CD4-positive, alpha-beta T cell treated with Interleukin-15 for 4 hours (primary cell): ENCODE data around the gene MAP3K13.
"Not testable (repeated sequence)": the region's sequence is repeated elsewhere in the genome, so short reads cannot be mapped to it uniquely, and the experiment has no call there.

Experiments
- DNase-seq: peaks from one replicate; pipeline ENCODE4 v3.0.0-alpha.2; 2020; ENCODE audit warnings: low spot score

The MAP3K13 gene

DNA sequence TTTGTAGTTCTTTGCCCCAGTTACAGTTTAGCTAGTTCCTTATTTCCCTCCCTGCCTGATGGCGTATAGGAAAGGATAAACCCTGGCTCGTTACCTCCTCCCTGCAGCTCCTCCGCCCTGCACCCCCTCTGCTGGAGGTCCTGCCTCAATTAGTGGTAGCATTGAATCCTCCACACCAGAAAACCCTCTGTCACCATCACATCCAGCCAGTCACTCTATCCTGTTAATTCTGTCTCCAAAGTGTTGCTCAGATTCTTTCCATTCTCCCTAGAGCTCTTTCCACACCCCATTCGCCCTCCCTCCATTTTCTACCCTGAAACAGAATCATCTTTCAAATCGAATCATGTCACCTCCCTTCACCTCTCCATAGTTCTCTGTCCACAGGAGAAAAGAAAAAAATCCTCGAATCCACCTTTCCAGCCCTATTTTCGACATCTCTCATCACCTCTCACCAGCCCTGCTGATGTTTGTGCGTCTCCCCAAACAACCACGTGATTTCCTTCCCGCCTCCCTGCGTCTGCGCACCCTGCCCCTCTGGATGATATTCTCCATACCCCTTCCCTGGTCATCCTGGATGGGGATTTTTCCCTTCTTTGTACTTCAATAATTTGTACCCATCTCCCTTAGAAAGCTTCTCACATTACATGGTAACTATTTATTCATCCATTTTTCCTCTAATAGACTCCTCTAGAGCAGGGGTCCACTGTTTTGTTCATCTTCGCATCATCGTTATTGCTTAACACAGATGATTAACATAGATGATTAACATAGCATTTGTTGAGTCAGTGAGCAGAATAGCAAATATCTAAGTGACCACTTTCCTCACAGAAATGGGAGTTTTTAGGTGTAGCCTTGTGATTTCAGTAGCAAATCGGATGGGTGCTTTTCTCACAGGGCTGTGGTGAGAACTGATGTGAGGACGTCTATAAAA, 37.1 kb downstream of the MAP3K13 start:
- no peak for DNase-seq

DNA sequence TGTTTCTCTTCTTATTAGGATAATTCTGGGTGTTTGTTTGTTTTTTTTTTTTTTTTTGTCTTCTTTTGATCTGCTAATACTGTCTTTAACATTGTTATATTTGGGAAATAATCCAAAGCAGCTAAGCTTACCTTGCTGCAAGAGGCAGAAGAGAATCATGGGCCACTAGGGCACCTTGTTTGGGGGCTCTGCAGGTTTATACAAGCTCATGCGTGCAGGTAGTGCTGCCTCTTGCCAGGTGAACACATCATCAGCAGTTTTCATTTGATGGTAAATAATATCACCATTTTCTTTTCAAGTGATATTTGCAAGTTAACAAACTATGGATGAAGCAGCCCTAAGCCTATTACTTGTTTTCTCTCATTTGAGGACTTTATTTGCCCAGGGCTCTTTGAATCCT, 37.9 kb downstream of the MAP3K13 start:
- no peak for DNase-seq

DNA sequence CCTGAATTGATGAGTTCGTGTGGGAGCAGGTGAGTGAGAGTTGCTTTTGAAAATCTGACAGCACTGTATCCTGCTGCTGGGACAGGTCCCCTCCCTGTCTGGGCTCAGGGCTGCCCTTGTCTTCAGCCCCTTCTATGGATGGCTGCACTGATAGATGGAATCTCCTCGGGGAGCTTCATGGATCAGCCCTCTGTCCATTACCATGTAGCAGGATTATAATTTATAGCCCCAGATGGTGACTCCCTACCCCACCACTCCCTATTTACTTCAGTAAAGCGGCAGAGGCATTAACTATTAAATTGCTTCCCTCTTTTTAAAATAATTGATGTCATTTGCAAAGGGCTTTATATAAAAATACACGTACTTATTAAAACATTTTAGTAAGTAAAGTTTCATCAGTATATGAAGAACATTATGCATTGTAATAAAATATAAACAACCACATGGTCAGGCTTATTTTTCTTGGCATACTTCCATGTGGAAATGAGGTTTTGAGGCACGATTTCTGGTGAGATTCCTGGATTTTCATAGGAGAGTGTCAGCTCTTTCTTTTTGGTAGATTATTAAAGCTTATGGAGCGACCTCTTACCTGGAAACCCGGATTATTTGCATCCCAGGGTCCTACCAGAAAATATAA, 38.5 kb downstream of the MAP3K13 start:
- no peak for DNase-seq

DNA sequence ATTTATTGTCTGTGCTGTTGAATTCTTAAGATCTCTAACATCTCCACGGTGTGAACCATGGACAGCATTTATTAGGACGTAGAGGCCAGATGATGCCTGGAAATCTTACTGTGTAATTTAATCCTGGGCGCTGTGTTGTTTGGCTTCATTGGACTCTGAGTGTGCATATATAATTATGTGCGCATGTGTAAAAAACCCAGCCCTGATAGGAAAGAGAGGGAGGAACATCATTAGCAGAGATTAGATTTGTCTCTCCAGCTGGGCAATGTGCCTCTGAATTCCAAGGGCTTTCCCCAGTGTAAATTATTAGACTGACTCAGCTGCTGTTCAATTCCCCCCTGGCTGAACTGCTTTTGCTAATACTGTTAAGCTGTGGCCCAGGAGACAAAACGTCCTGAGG, 39.6 kb downstream of the MAP3K13 start:
- DNase-seq: no peak

DNA sequence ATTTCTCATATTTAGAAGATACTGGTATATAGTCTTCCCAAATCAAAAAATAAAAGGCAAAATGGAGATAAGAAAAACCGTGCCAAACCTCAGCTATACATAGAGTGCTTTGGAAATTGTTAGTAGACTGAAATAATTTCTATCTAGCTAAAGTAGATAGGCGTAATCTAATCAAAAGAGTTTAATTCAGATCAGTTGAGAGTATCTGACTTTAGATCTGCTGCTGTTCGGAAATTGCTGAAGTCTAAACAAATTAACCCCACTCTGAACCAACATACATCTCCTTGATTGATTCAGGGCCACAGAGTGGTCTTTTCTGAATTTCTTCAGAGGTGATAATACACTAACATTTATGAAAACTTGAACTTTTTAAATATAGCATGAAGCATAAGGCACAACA, 40.1 kb downstream of the MAP3K13 start:
- no peak for DNase-seq

DNA sequence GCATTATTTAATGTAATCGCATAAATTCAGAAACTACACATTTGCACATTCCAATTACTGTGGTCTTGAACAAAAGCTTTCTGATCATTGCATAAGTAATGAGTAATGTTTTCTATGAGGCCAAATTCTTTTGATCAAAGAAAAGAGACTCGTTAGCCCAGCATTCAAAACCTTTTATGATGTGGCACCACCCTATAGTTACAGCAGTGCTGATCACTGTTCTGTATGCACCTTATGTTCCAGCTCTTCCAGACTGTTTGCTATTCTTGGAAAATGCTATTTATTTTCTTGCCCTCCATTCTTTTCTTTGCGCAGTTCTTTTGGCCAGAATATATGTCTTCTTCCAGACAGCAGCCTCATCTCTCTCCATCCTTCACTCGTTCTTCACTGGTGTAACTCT, 42.3 kb downstream of the MAP3K13 start:
- DNase-seq: no peak

DNA sequence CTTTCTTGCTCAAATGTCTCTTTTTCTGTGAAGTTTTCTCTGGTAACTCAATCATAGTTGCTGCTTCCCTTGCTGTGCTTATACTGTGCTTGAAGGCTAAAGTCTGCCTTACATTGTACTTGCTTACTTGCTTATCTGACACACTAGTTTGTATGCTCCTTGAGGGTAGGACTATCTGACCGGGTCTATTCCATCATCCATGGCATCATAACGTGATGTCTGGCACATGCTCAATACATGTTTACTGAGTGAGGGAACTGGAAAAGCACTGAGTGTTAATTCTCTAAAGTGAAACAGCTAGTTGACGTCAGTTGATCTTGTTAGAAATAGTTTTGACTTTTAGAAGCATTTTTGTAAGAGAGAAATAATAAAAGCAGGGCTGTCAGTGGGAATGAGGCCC, 42.7 kb downstream of the MAP3K13 start:
- DNase-seq: no peak

DNA sequence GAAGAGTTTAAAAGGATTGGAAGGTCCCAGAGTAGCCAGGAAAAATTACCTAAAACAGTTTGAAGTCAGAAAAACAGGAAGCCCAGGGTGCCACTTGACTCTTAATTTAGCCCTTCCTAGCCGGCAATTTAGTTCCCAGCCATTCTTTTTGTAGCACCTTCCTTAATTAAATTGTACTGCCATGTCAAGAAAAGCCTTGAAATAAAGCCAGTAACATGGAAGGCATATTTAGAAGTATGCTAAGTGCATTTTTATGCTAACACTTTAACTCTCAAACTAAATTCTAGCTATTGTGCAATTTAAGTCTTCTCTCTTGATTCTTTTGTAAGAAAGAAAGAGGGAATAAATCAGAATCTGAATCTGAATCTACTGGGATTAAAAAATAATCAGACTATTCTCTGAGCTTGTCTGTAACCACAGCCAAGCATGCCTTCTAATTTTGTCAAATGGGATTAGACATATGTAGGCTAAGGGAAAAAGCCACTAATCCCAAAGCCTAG, 43.2 kb downstream of the MAP3K13 start:
- DNase-seq: no peak

DNA sequence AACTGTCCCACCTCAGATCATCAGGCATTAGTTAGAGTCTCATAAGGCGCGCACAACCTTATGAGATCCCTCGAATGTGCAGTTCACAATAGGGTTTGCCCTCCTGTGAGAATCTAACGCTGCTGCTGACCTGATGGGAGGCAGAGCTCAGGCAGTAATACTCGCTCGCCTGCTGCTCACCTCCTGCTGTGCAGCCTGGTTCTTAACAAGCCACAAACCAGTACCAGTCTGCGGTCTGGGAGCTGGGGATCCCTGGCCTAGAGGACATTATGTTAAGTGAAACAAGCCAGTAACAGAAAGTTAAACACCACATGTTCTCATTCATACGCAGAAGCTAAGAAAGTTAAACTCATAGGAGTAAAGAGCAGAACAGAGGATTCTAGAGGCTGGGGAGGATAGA, 47.0 kb downstream of the MAP3K13 start:
- no peak for DNase-seq

DNA sequence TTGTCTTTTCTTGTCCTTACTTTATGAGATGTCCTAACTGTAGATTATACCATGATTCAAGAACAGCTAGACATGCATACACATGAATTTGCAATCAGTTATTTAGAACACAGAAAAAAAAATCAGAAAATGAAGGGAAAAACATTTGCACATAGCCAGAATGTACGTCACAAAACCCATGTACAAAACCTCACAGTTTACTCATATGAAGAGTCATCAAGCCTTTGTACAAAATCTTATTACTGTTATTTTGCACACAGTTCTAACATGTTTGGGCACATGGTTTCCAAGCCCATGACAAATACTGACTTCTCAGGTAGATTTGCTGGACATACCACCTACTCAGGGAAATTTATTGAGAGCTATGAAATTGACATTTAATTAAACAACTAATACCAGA, 48.2 kb downstream of the MAP3K13 start:
- no peak for DNase-seq

DNA sequence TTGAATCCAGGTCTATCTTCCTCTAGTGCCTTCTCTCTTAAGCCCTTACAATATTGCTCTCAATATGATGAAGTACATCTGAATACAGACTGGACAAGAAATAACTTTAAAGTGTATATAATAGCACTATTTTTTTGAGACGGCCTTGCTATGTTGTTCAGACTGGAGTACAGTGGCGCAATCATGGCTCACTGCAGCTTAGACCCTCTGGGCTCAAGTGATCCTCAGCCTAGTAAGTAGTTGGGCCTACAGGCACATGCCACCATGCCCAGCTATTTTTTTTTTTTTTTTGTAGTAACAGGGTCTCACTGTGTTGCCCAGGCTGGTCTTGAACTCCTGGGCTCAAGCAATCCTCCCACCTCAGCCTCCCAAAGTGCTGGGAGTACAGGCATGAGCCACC, 53.6 kb downstream of the MAP3K13 start:
- no peak for DNase-seq

DNA sequence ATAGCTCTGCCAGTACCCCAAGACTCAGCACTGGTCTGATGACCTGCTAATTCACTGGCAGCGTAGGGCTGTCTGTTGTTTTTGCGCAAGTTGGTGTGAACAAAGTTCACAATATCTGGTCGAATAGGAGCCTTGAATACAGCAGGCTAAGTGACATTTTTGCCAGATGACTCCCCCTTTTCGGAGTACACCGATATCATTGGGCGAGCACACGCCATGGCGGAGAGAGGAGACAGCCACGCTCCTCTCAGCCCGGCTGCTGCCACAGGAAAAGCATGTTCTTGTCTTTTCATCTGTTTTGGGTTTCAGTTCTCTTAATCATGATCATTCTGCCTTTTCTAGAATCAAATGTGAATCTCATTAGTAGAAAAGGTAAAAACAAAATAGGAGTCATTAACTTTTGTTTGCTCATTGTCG, 55.6 kb downstream of the MAP3K13 start:
- DNase-seq: not testable (repeated sequence)

DNA sequence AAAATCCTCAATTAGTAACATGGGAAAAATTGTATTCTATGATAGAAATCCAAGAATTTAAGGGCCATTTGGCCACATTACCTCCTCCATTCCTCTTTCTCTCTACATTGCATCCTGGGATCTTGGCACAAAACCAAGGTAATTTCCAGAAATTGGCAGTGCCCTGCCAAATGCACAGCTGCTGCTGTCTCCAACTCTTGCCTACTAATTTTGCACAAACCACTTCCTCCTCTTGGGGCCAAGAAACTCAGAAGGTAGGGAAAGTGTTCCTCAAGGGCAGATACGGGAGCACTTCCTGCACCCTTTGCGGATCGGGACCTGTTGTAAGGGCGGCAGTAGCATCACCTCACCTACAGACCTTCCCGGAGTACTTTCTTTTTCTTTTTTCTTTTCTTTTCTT, 57.8 kb downstream of the MAP3K13 start:
- no peak for DNase-seq

DNA sequence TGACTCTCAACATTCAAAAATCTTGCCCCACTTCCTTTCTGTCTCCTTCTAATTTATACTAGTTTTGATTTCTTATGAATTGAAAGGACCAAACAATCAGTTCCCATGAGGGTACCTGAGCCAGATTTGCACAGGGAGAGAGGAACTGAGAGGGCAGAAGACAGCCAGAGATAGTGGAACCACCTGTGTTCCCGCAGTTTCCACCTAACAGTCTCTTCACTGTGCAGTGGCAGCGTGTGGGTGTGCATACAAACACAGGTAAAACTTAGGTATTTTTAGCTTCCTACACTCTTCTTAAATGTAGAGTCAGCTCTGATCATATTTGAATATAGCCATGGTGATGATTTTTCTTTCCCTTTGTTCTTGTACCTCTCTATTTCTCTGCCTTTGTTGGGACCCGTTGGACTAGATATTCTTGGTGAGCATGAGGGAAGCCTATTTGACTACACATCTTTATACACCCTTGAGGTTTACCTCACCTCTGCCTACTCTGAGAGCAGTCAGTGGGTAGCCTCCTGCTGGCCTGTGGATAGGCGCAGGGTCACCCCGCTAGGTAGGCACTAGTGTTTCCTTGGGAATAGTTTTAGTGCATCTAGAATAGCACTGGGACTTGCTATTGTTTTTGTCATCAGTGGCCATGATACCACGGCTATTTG, 58.8 kb downstream of the MAP3K13 start:
- DNase-seq: no peak

DNA sequence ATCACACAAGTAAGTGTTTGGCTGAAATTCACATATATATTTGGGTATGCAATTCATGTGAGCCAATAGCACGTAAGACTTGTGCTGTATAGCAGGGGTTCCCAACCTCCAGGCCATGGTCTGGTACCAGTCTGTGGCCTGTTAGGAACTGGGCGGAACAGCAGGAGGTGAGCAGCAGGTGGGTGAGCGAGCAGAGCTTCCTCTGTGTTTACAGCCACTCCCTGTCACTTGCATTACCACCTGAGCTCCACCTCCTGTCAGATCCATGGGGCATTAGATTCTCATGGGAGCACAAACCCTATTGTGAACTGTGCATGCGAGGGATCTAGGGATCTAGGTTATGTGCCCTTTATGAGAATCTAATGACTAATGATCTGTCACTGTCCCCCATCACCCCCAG, 59.7 kb downstream of the MAP3K13 start:
- no peak for DNase-seq

DNA sequence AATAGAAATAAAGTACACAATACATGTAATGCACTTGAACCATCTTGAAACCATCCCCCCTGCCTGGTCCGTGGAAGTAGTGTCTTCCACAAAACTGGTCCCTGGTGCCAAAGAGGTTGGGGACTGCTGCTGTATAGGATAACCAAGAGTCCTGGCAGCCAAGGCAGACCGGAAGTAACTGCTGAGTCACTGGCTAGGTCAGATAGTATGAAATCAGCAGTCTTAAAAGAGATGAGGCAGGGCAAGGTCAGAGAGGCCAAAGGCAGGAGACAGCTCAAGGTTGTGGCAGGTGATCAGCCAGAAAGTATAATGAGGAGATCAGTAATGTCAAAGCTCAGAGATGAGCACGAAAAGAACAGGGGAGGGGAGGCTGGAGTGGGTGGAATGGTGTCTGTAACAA, 60.2 kb downstream of the MAP3K13 start:
- DNase-seq: no peak

DNA sequence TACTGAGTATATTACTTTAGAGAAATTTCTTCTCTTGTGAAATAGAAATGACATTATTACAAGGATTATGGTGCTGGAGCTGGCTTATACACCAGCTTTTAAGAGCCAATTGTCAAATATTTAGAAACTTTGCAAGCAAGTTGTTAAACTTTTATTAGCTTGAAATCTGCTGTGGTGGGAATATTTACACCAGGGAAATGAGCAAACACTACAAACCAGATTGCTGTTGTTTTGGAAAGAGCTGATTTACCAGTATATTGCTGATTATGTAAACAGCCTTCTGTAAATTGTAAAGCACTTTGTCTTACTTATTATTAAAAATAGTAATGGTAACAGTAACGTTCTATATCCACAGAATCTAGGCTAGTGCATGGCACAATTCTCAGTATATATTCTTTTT, 61.5 kb downstream of the MAP3K13 start:
- DNase-seq: no peak

DNA sequence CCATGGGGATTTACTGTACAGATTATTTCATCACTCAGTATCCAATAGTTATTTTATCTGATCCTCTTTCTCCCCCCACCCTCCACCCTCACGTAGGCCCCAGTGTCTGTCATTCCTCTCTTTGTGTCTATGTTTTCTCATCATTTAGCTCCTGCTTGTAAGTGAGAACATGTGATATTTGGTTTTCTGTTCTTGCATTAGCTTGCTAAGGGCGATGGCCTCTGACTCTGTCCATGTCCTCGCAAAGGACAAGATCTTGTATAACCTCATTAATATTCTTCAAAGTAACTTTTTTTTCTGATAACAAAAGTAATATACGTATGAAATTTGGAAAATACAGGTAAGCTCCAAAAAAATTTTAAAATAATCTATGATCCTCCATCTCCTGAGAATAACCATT, 67.4 kb downstream of the MAP3K13 start:
- no peak for DNase-seq

DNA sequence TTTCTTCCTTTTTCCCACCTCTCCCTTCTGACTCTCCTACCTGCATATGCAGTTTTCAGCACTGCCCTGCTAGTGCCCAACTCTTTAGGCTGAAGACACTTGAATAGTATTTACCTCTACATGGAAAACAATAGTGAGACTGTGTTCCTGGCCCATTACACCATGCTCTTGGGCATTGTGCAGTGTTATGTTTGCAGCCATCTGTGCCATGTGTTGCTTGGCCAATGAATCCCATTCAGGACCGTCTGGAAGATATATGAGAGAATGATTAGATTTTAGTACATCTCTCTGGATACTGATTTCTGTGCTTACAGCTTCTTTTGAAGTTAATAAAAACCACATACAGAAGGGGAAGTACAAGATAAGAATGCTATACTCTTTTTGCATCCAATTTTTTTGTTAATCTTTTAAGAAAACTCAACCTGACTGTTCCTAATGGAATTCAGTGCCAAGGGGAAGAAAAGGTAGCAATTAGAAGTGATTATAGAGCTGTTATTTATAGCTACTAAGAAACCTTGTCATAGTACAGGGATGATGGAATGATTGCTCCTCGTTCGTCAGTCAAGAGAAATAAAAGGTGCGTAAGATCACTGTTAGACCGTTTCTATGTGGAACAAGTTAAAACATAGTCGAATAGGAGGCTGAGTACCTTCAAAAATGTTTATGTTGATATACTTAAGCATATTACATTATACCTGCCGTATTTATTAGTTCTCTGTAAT, 77.0 kb downstream of the MAP3K13 start:
- no peak for DNase-seq

DNA sequence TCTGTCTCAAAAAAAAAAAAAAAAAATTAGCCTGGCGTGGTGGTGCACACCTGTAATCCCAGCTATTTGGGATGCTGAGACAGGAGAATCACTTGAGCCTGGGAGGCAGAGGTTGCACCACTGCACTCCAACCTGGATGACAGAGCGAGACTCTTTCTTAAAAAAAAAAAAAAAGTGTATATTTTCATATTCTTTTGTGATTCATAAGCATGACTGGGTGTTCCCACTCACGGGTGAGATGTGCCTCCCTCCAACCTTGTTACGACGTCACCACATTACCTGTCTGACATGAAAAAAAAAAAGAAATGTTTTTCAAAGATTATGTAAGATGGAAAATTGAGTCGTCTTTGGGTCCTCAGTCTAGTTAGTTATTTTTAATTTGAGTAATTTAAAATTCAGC, 79.1 kb downstream of the MAP3K13 start:
- DNase-seq: no peak

DNA sequence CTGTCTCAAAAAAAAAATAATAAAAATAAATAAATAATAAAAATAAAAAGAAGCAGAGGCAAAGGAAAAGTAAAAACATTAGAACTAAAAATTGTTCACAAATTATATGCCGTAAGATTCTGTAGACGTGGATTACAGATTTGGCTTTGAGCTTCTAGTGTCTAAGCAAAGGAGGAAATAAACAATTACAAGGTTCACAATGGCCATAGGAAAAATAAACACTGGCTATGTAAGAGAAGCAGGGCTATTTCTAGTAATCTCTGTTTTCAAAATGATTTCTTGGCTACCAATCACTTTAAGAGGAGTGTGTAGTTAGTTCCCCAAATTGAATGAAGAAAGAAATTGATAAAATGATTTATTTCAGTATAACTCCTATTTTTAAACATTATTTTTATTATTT, 81.4 kb downstream of the MAP3K13 start:
- no peak for DNase-seq

DNA sequence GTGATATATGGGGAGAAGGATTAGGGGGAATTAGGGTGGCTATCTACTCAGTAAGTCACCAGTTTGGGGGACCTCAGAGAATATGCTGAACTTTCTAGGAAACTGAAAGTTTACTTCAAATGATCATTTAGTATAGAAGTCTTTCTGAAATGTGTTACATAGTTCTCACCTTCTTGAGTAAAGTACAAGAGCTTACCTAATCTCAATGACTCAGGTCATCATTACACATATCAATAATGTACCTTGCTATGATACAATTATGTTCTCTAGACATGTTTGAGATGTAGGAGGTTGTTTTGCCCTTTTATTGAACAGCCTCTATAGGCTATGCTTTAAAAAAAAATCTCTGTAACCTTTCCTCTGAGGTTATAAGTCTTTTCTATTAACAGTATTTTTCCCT, 85.2 kb downstream of the MAP3K13 start:
- DNase-seq: no peak
